Activated CD8-positive, alpha-beta T cell treated with anti-CD3 and anti-CD28 coated beads for 36 hours (primary cell): ENCODE results near the gene MRPS14. TPM values are rescaled to one million over a fixed set of nuclear protein-coding genes. Genes with fewer than 3 reads are reported as not detected.

Source experiments
- ATAC-seq: fragments of 200-7000 bp; cut with Tn5 transposase; one replicate; pipeline ENCODE4 v1.10.0; 2021; ENCODE audit warnings: mild to moderate bottlenecking, moderate library complexity
- CTCF ChIA-PET: fragments of 350-600 bp; sonication (Branson Sonifier 250); formaldehyde crosslinking; loops from one replicate; lab custom pipeline; 2021; ENCODE audit warnings: antibody characterized with exemption; lab: Charles Lee
- POLR2A ChIA-PET: fragments of 350-600 bp; sonication (Branson Sonifier 250); formaldehyde crosslinking; loops from one replicate; lab custom pipeline; 2021; ENCODE audit warnings: antibody characterized with exemption; lab: Charles Lee
- DNase-seq: peaks from one replicate; pipeline ENCODE4 v3.0.0-alpha.2; 2020
- H3K27ac Mint-ChIP-seq: one replicate; pipeline ENCODE4 v1.8.0; 2021; ENCODE audit warnings: mild to moderate bottlenecking, mixed read lengths
- H3K27me3 Mint-ChIP-seq: one replicate; pipeline ENCODE4 v1.8.0; 2021; ENCODE audit warnings: mixed read lengths
- H3K36me3 Mint-ChIP-seq: one replicate; pipeline ENCODE4 v1.8.0; 2021; ENCODE audit warnings: low read depth, mixed read lengths
- H3K4me1 Mint-ChIP-seq: one replicate; pipeline ENCODE4 v1.8.0; 2021; ENCODE audit warnings: low read depth, mixed read lengths
- H3K4me3 Mint-ChIP-seq: one replicate; pipeline ENCODE4 v1.8.0; 2021; ENCODE audit warnings: mild to moderate bottlenecking, moderate library complexity, mixed read lengths
- H3K9me3 Mint-ChIP-seq: one replicate; pipeline ENCODE4 v1.8.0; 2021; ENCODE audit warnings: mixed read lengths
- CTCF ChIP-seq: fragments of 200-600 bp; IDR thresholded peaks from one replicate; pipeline ENCODE4 v1.8.0; 2022; ENCODE audit warnings: antibody characterized with exemption, mild to moderate bottlenecking
- intact Hi-C: fragments of 100-400 bp; cut with micrococcal nuclease; formaldehyde crosslinking; loops from one replicate; pipeline ENCODE4 v1.10.0; 2022
- total RNA-seq, 2 experiments: library from RNA; stranded (reverse); gene quantifications; one replicate each; pipeline ENCODE4 v1.2.3, GENCODE V29; 2021

The MRPS14 gene
- total RNA-seq, 2 experiments from 2014 or later, result 42.1 to 45.7 TPM

GRCh38 chr1:174999216-174999935 lies 23.8 kb downstream of the MRPS14 start:
- H3K36me3 Mint-ChIP-seq, result peaks cover 36% of the 10 kb centered on the region
- DNase-seq, result peak; percentile 97
- no peak for TF ChIP-seq CTCF
- peaks cover 43% of the 10 kb centered on the region for H3K4me1 Mint-ChIP-seq
- ATAC-seq, result peak; percentile 81
- no peaks in the 10 kb centered on the region for H3K9me3 Mint-ChIP-seq
- intact Hi-C loops, result loop anchor here (2.0 to 5.0 kb wide), 2 partner anchors 35 to 1132 kb away; partner anchors contain the start of genes GAS5 and ZBTB37
- H3K27me3 Mint-ChIP-seq, result no peaks in the 10 kb centered on the region
- H3K4me3 Mint-ChIP-seq, result no peak overlapping the region
- ChIA-PET POLR2A (interaction anchor here (0.9 to 3.2 kb wide), 17 partner anchors 10 to 232 kb away, joined by 3 to 53 read pairs (median 4); partner anchors contain the start of gene MRPS14), CTCF (interaction anchor here (0.5 to 2.6 kb wide), 21 partner anchors 10 to 737 kb away, joined by 3 to 16 read pairs (median 9); partner anchors contain the start of gene MRPS14)
- no peak overlapping the region for H3K27ac Mint-ChIP-seq

GRCh38 chr1:174998569-174999215 lies 24.5 kb downstream of the MRPS14 start:
- H3K27ac Mint-ChIP-seq, result no peak overlapping the region
- intact Hi-C loops, result loop anchor here (1.0 to 5.0 kb wide), 3 partner anchors 34 to 1131 kb away; partner anchors contain the start of genes GAS5 and ZBTB37
- no peaks in the 10 kb centered on the region for H3K9me3 Mint-ChIP-seq
- H3K36me3 Mint-ChIP-seq, result peaks cover 31% of the 10 kb centered on the region
- peak; percentile 83 for TF ChIP-seq CTCF
- ATAC-seq (peak; percentile 8), DNase-seq (peak; percentile 66)
- CTCF ChIA-PET, result interaction anchor here (0.7 to 2.6 kb wide), 20 partner anchors 9 to 736 kb away, joined by 3 to 16 read pairs (median 9); partner anchors contain the start of gene MRPS14
- H3K4me1 Mint-ChIP-seq, result peaks cover 39% of the 10 kb centered on the region
- POLR2A ChIA-PET, result interaction anchor here (1.0 to 3.2 kb wide), 12 partner anchors 9 to 211 kb away, joined by 3 to 53 read pairs (median 4); partner anchors contain the start of gene MRPS14
- no peak overlapping the region for H3K4me3 Mint-ChIP-seq
- no peaks in the 10 kb centered on the region for H3K27me3 Mint-ChIP-seq

GRCh38 chr1:174997041-174997440 lies 26.2 kb downstream of the MRPS14 start:
- Mint-ChIP-seq H3K27ac (peak overlapping the region; percentile 47), H3K27me3 (no peaks in the 10 kb centered on the region), H3K4me3 (no peak overlapping the region), H3K36me3 (peaks cover 18% of the 10 kb centered on the region), H3K9me3 (no peaks in the 10 kb centered on the region), H3K4me1 (peaks cover 26% of the 10 kb centered on the region)
- ChIA-PET POLR2A (interaction anchor here (0.6 to 2.8 kb wide), 3 partner anchors 11 to 158 kb away, joined by 3 to 8 read pairs (median 3); partner anchors contain the start of gene MRPS14), CTCF (interaction anchor here (1.5 to 2.2 kb wide), 2 partner anchors 10 to 197 kb away, joined by 4 to 6 read pairs; no protein-coding TSS in a partner anchor)
- intact Hi-C loops, result loop anchor here (5.0 kb wide), 1 partner anchor 1130 kb away; the partner anchor contains the start of genes GAS5 and ZBTB37
- no peak for TF ChIP-seq CTCF
- DNase-seq (no peak), ATAC-seq (no peak)

- peak overlapping the region; percentile 11 for H3K27ac Mint-ChIP-seq
- no peak for DNase-seq
- no peaks in the 10 kb centered on the region for H3K9me3 Mint-ChIP-seq
- CTCF ChIA-PET, result interaction anchor here (0.9 to 2.2 kb wide), 4 partner anchors 10 to 196 kb away, joined by 4 to 7 read pairs (median 4); no protein-coding TSS in a partner anchor
- no peak for TF ChIP-seq CTCF
- POLR2A ChIA-PET, result interaction anchor here (0.6 kb wide), 1 partner anchor 157 kb away, joined by 3 read pairs; no protein-coding TSS in a partner anchor
- H3K27me3 Mint-ChIP-seq, result no peaks in the 10 kb centered on the region
- no peak for ATAC-seq
- H3K36me3 Mint-ChIP-seq, result peaks cover 12% of the 10 kb centered on the region
- intact Hi-C loops, result loop anchor here (5.0 kb wide), 1 partner anchor 1129 kb away; the partner anchor contains the start of genes GAS5 and ZBTB37
- H3K4me3 Mint-ChIP-seq, result no peak overlapping the region
- peaks cover 24% of the 10 kb centered on the region for H3K4me1 Mint-ChIP-seq
Observed at GRCh38 chr1:174996476-174996875, 26.7 kb downstream of the MRPS14 start.
